A204.1 (cell line): ENCODE results near the gene SLC26A4.
"Not testable (repeated sequence)": the region's sequence is repeated elsewhere in the genome, so short reads cannot be mapped to it uniquely, and the experiment has no call there.

Experiments
- FAIRE-seq: peaks from 2 replicates; lab custom pipeline; 2012; peaks lifted over from hg19 to GRCh38; lab: Jason Lieb, UNC

The SLC26A4 gene

DNA sequence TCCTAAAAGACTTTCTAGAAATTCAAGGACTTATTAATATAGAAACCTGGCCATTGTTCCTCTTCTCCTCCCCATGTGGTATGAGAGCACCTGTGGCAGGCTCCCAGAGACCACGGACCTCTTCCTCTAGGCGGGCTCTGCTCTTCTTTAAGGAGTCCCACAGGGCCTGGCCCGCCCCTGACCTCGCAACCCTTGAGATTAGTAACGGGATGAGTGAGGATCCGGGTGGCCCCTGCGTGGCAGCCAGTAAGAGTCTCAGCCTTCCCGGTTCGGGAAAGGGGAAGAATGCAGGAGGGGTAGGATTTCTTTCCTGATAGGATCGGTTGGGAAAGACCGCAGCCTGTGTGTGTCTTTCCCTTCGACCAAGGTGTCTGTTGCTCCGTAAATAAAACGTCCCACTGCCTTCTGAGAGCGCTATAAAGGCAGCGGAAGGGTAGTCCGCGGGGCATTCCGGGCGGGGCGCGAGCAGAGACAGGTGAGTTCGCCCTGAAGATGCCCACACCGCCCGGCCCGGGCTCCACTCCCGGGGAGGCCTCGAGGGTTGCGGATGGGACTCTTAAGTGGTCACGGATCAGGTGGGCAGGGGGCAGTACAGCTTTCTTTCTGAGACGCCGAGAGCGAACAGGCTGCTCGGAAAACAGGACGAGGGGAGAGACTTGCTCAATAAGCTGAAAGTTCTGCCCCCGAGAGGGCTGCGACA lies at the start of gene SLC26A4:
TSS of gene SLC26A4 (plus strand) at position 448 of the 700 bp plus-strand sequence. CDS start 814 bp downstream, outside the sequence.
- FAIRE-seq, result no peak

DNA sequence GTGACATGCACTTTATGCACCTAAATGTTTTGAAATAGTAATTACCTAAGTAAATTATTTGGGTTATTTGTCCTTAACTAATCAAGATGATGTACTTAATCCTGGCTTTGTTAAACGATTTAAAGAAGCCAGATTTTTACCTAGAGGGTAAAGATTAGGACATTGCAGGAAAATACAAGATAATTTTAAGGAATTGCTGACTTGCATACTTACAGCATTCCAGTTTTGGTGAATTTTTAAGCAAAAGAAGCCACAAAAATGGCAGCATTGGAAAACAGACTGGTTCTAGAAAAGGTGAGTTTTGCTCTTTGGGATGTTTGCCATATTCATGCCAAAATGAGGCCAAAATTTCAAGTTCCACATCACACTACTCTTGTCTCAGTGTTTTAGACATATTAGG lies 47.2 kb upstream of the SLC26A4 start:
- no peak for FAIRE-seq

DNA sequence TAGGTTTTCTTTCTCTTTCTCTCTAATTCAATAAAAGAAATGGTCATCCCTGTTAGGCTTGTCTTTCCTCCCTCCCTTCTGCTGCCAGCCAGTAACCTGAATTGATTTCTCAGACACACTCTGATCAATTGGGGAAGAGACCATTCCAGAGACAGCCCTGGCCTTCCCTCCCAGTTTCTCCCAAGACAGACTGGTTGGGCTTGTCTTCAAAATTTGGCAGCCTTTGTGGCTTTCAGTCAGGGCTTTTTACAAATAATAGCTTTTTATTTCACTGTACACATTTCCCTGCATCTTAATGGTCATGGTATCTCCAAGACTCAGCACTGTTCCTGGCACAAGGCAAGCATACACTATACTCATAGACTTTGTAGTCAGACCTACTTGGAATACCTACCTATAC lies 46.7 kb upstream of the SLC26A4 start:
- no peak for FAIRE-seq

DNA sequence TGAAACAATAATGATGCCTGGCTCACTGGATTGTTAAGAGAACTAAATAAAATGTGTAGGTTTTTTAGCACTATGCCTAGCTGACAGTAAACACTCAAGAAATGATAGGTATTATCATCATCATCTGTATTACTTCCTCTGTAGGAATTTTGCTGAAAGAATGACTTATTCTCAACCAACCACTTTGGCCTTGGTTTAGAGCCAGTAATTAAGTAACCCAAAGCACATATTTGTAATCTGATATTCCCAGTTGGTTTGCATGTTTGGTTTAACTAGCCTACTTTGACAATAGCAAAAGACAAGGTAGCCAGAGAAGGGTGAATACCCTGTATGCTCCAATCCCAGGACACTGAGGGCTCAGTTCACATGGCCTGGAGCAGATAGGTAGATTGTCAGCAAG lies 46.2 kb upstream of the SLC26A4 start:
- no peak for FAIRE-seq

DNA sequence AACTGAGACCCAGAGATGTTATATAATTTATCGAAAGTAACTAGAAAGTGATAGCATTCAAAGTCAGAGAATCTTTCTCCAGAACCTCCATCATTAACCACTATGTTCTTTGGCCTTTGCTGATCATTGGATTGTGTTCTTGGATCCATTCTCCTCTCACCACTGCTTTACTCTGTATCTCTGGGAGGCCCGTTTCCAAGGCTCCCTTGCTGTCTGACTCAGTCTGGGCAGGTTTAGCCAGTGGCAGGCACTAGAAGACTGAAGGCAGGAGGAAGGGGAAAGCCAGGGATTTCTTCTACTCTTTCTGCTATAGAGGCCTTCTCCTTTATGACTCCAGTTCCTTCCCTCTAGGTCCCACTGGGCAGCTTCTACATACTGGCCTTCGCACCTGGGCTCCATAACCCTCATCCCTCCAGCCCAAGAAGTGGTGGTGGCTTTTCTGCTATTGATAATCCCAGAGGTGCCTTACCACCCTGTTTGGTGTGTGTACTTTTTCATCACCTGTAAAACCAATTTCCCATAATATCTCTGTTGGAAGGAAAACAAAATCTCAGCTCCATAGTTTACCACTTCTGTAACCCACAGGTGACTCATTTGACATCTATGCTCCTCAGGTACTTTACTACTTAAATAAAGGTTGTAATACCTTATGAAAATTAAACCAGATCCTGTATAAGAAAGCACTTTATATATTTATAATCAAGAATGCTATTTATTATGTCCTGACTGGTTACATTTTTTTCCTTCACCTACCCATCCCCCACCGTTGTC lies 44.5 kb upstream of the SLC26A4 start:
- no peak for FAIRE-seq

DNA sequence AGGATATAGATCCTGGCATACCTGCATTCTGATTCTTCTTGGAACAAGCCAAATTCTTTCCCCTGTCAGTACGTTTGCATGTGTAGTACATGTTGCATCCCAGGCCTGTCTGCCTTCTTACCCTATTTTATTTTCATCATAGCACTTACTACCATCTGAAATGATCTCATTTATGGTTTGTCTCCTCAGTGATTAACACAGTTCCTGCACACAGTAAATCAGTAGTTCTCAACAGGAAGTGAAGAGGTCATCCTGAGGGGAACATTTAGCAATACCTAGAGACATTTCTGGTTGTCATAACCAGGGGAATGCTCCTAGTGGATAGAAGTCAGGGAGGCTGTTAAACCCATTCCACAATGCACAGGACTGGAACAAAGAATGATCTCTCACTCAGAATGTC lies 38.2 kb upstream of the SLC26A4 start:
- FAIRE-seq, result no peak

DNA sequence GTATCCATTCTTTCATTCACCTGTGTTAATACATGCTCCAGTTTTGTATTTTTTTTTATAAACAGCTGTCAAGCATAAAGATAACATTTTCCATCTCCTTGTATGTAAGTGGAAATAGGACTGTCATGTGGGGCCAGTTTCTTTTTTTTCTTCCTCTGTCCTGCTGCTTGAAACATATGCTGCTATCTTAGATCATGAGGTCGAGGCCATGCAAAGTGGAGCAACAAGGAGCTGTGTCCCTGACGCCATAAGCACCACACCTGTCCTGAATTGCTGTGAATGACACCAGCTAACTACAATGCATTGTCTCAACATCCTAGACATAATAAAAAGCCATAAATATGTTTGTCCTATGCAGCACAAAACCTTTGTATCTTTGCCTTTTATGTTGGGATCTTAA lies 37.7 kb upstream of the SLC26A4 start:
- FAIRE-seq, result no peak

DNA sequence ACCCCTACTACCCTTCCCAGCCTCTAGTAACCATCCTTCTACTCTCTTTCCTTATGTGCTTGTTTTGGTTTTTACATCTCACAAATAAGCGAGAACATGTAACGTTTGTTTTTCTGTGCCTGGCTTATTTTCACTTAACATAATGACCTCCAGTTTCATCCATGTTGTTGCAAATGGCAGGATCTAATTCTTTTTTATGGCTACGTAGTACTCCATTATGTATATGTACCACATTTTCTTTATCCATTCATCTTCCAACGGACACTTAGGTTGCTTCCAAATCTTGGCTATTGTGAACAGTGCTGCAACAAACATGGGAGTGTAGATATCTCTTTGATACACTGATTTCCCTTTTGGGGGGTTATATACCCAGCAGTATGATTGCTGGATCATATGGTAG lies 33.6 kb upstream of the SLC26A4 start:
- FAIRE-seq, result no peak

DNA sequence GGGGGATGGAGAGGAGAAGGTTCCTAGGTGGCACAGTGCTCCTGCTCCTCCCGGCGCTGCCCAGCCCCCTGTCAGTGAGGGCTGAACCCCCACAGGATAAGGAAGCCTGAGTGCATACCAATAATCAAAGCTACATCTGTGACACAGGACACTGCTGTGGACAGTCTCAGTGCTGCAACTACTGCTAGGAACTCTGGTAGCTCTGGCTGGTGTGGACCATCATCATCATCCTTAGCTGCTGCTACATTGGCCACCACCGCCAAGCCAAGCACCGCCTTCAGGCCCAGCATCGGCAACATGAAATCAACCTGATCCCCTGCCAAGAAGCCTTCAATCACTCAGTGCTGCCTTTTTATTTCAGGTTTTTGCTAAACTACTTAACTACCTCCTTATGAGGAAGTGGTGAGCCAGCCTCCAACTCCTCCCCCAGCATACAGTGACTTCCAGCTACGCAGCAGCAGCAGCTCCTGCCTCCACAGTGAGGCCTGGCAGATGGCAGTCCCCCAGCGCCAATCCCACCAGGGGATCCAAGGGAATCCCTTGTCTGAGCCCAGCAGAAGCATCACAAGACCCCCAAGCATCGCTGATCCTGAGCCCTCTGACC lies 32.1 kb upstream of the SLC26A4 start:
- FAIRE-seq, result no peak

DNA sequence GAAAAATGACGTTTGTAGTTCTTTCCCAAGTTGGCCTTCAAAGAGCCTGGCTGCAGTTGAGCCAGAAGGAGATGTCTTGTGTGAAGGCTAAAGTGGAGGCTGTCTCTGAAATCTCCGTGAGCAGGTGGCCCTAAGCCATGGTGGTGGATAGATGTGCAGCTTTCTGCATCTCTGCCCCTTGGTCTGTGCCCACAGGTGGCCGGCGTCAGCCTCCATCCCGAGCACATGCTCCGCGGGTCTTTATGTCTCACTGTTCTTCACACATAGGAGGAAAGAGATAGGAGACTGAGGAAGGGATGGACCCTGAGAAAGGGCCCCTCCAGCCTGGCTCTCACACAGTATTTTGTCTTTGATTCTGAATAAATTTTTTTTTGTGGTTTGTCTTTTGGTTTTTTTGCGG lies 30.3 kb upstream of the SLC26A4 start:
- FAIRE-seq, result no peak

DNA sequence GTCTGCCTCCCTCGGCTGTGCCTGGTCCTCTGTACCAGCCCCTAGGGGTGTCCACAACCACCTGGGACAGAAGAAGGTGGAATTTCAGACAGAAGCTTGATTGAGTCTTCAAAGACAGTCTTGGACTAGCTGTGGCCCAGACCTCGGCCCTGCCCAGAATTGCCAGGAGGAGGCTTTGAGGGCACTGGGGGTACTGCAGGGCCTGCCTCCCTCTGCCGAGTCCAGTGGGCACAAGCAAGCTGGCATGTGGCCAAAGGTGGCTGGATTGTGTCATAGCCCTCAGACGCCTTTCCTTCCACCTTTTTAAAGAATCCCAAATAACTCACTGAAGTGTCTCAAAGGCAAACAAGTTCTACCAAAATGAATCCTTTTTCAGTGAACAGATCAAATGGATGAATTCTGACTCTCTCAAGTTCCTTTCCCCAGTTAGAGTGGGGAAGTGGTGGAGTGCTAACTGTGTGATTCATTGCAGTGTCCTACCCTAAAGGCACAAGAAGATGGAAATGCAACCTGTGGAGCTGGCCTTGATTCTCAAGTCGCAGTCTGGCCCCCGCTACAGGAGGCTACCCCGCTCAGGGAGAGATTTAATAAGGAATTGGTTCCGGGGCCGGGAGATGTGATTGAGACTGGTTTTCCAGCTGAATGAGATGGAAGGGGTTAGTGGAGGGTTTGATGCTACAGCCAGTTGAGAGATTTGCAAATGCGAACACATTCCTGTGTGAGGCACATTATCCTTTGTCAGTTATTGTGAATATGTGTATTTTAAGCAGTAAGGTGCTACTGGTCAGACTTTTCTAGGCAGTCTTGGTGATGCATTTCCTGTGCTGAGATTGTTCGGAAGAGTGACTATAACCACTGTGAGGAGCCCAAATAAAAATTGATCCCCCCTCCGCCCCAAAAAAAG lies 28.8 kb upstream of the SLC26A4 start:
- no peak for FAIRE-seq

DNA sequence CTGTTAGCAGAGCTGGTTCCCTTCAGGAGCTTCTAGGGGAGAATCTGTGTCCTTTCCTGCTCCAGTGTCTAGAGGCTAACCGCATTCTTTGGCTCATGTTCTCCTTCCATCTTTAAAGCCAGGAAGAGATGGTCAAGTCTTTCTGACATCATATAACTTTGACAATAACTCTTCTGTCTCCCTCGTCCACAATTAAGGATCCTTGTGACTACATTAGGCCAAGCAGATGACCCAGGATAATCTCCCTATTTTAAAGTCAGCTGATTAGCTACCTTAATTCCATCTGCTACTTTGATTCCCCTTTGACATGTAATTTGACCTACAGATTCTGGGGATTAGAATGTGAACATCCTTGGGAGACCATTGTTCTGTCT lies 28.1 kb upstream of the SLC26A4 start:
- no peak for FAIRE-seq

DNA sequence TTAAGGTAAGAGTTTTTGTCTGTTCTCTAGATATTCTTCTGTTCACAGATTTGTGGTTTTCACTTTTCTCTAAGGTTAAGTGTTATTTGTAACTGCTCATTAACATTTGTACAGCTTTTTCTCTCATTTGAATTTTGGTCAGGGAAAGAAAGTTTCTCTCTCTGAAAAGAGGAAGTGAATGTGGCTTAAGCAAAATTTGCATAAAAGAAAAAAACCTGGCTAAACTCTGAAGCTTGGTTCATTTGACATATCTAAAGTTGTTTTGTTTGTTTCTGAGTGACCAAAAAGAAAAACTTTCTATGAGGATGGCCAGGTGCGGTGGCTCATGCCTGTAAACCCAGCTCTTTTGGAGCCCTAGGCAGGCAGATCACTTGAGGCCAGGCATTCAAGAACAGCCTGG lies 22.0 kb upstream of the SLC26A4 start:
- no peak for FAIRE-seq

DNA sequence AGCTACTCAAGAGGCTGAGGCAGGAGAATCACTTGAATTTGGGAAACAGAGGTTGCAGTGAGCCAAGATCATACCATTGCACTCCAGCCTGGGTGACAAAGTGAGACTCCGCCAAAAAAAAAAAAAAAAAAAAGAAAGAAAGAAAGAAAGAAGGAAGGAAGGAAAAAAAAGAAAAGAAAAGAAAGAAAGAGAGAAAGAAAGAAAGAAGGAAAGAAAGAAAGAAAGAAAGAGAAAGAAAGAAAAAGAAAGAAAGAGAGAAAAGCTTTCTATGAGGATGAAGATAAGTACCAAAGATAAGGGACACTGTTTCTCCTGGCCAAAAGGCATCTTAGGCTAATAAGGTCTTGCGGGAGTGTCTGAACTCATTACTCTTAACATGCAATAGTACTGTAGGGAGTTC lies 21.6 kb upstream of the SLC26A4 start:
- not testable (repeated sequence) for FAIRE-seq

DNA sequence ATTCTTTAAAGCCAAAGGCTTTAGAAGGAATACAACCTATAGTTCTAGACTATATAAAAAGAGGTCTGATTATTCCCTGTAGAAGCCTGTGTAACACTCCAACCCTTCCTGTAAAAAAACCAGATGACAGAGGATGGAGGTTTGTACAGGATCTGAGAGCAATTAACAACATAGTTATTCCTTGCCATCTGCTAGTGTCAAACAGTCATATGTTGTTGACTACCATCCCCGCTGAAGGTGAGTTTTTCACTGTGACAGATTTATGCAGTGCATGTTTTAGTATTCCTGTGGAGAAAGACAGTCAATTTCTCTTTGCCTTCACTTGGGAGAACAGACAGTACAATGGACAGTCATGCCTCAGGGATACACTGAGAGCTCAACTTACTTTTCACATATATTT lies 19.0 kb upstream of the SLC26A4 start:
- FAIRE-seq, result no peak

DNA sequence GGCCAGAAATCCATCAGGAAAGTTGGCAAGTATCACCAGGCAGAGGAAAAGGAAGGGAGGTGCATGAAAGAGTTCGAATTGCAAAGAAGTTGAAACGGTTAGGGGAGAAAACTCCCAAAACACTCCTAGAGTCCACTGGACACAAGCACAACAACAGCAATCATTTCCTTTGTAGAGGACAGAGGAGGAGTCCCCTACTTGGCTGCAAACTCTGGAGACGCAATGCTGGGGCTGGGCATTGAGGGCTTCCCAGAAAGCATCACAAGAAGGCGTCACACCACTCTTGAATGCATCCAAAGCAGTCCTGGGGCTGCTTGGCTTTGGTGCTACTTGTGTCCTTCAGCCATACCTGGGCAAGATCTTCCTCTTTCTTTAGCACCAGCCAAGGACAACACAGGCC lies 18.1 kb upstream of the SLC26A4 start:
- no peak for FAIRE-seq

DNA sequence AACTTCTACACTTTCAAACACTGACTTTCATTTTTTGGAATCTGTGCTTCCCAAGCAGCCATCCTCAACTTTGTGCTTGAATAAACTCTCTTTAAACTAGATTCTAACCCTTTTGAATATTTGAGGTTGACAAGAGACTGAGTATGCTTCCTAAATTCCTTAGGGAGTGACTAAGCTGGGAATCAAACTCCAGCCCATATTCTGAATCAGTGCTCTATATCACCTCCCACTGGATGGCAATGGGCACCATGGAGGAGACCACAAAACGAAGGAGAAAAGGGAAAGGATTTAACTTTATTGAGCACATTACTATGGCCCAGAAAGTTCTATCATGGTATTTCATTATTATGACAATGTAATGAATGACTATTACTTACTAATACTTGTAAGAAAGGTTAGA lies 17.2 kb upstream of the SLC26A4 start:
- FAIRE-seq, result no peak

DNA sequence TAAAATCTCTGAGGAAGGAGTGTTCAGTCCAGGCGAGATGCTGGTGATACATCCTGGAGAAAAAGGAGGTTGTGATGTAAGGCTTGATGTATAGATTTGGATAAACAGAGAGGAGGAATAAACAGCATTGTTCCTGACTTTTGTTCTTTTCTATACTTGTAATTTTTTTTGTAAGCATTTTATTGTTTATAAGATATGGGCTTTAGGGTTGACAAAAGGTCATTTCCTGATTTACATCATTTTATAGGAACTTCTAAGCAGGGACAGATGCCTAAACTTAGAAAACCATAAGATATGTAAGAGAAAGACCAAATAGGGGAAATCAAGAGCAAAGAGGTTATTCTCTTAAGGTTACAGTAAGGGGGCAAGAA lies 16.7 kb upstream of the SLC26A4 start:
- FAIRE-seq, result no peak

DNA sequence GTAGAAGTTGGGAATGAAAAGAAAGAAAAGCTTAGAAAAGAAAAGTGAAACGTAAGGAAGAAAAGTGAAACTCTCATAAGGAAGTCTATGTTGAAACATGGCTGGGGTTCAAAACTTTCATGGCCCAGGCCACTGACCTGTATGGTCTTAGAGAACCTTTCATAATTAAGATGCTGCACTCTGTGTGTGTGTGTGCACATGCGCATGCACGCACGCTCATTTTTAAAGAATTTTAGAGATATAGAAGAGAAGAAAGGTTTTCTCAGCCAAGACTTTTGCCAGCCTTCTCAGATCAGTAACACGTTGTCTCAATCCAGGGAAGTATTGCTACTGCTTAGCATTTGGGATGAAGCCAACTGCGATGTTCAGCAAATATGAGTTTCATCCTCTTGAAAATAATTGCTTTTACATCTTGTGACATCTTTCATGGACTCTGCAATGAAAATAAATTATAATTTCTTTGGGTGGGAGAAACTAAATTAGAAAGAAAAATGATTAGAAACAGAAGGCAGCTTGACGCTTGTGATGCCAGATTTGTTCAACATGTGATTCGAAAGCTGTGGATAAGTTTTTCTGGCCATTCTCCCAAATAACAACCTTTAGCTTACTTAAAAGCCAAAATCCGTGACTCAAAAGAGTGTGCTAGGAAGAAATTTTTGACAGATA lies 16.2 kb upstream of the SLC26A4 start:
- FAIRE-seq, result no peak

DNA sequence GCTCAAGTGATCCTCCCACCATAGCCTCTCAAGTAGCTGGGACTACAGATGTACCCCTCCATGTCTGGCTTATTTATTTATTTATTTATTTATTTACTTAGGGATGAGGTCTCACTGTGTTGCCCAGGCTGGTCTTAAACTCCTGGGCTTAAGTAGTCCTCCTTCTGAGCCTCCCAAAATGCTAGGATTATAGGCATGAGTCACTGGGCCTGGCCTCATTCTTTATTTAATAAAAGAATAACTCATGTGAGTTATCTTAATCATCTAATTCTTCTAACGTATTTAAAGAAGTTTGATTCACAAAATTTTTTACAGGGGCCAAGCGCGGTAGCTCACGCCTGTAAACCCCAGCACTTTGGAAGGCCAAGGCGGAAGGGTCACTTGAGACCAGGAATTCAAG lies 8.0 kb upstream of the SLC26A4 start:
- no peak for FAIRE-seq

DNA sequence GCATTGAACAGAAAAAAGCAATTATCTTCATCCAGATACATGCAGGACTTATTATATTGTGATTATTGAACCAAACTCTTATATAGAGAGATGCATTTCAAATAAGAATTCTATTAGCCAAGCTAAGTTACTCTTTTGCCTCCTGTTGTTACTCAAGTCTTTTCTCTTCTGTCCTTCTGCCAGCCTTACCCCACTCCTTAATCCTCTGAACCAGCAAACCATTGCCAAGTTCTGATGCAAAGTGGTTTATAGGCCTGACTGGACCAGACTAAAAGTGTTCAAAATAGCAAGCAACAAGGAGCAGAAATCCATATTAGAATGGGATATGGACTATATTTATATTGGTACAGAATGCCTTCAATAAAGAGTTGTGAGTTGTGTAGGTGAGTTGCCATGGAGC lies 2.2 kb upstream of the SLC26A4 start:
- no peak for FAIRE-seq

DNA sequence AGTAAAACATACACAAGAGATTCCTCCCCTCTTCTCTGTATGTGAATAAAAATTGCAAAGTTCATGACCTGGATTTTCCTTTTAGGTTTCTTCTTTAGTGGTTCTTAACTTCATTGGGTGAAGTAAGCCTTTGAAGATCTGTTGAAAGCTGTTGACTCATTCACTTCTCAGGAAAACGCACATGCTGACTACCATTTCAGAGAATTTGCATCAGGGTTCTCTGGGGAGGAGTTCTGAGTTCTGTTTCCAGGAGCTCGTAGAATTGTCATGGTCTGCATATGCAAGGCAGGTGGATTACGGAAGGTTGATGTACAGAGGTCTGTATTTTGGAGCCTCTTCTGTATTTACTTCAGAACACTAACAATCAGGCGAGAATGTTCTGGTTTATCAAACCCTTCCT lies 962 bp upstream of the SLC26A4 start:
- FAIRE-seq, result no peak
